Endodermal cell (in vitro differentiated cells): ENCODE data around the gene C20orf144. TPM values are rescaled to one million over a fixed set of nuclear protein-coding genes. Genes with fewer than 3 reads are reported as not detected.

Source experiments
- DNase-seq: peaks from one replicate; pipeline ENCODE4 v3.0.0-alpha.2; 2017
- H3K27ac ChIP-seq: 2 replicates; pipeline ENCODE4 v1.5.1; 2013; ENCODE audit warnings: mild to moderate bottlenecking, low read depth, low read length, moderate library complexity
- H3K27me3 ChIP-seq: 2 replicates; pipeline ENCODE4 v1.6.1; 2013; ENCODE audit warnings: mild to moderate bottlenecking, low read length, moderate library complexity; ENCODE audit not compliant: insufficient read depth, control insufficient read depth, poor library complexity, severe bottlenecking
- H3K36me3 ChIP-seq: 2 replicates; pipeline ENCODE4 v1.7.0; 2013; ENCODE audit warnings: mild to moderate bottlenecking, low read length, moderate library complexity; ENCODE audit not compliant: control insufficient read depth, insufficient read depth
- H3K4me1 ChIP-seq: one replicate; pipeline ENCODE4 v1.7.0; 2013; ENCODE audit warnings: low read length; ENCODE audit not compliant: control insufficient read depth, insufficient read depth
- H3K4me3 ChIP-seq: 2 replicates; pipeline ENCODE4 v1.5.1; 2013; ENCODE audit warnings: mild to moderate bottlenecking, low read length, moderate library complexity
- H3K9ac ChIP-seq: 2 replicates; pipeline ENCODE4 v1.6.1; 2013; ENCODE audit warnings: mild to moderate bottlenecking, low read length, moderate library complexity; ENCODE audit not compliant: poor library complexity, severe bottlenecking; ENCODE audit errors: extremely low read depth
- H3K9me3 ChIP-seq: 2 replicates; pipeline ENCODE4 v1.6.1; 2013; ENCODE audit warnings: mild to moderate bottlenecking, low read length, moderate library complexity; ENCODE audit not compliant: control insufficient read depth
- H3K27ac Mint-ChIP-seq: 2 replicates; pipeline ENCODE4 v1.8.0; 2020; ENCODE audit warnings: mixed read lengths
- H3K27me3 Mint-ChIP-seq: 2 replicates; pipeline ENCODE4 v1.8.0; 2021; ENCODE audit warnings: mild to moderate bottlenecking, mixed read lengths; ENCODE audit not compliant: insufficient read depth
- H3K36me3 Mint-ChIP-seq: 2 replicates; pipeline ENCODE4 v1.8.0; 2020; ENCODE audit warnings: low read depth, mixed read lengths
- H3K4me1 Mint-ChIP-seq: 2 replicates; pipeline ENCODE4 v1.8.0; 2020; ENCODE audit warnings: mixed read lengths
- H3K4me3 Mint-ChIP-seq: 2 replicates; pipeline ENCODE4 v1.8.0; 2020; ENCODE audit warnings: mild to moderate bottlenecking, moderate library complexity, mixed read lengths
- H3K9me3 Mint-ChIP-seq: 2 replicates; pipeline ENCODE4 v1.8.0; 2020; ENCODE audit warnings: mild to moderate bottlenecking, mixed read lengths
- CTCF ChIP-seq: fragments of 200-600 bp; sonication (generic); conservative IDR thresholded peaks from 2 replicates; pipeline ENCODE4 v1.5.0; 2021; ENCODE audit warnings: antibody characterized with exemption, mild to moderate bottlenecking
- WGBS, 2 experiments: methylation state at CpG; one replicate each; pipeline versions ENCODE4 v1.1.5 to v1.1.7; 2013; ENCODE audit warnings: missing lambda C conversion rate in 2 of 2, mixed read lengths in 1 of 2; ENCODE audit not compliant: insufficient coverage in 1 of 2, insufficient read length in 1 of 2; 5-methylcytosine and 5-hydroxymethylcytosine counted together
- total RNA-seq, 2 donors: library from RNA; stranded (reverse); fragmentation: NEBNext Ultra II Directional in 1 of 2; extraction: Animal tissue kit (Norgen Biotek cat#: 25700) in 1 of 2; gene quantifications; 2 replicates in 1 of 2; 3 replicates in 1 of 2; pipeline ENCODE4 v1.2.1, GENCODE V29; 2021

Gene C20orf144
- total RNA-seq, 2 donors from 2014 or later, result 0.44 TPM; not detected in 1

DNA sequence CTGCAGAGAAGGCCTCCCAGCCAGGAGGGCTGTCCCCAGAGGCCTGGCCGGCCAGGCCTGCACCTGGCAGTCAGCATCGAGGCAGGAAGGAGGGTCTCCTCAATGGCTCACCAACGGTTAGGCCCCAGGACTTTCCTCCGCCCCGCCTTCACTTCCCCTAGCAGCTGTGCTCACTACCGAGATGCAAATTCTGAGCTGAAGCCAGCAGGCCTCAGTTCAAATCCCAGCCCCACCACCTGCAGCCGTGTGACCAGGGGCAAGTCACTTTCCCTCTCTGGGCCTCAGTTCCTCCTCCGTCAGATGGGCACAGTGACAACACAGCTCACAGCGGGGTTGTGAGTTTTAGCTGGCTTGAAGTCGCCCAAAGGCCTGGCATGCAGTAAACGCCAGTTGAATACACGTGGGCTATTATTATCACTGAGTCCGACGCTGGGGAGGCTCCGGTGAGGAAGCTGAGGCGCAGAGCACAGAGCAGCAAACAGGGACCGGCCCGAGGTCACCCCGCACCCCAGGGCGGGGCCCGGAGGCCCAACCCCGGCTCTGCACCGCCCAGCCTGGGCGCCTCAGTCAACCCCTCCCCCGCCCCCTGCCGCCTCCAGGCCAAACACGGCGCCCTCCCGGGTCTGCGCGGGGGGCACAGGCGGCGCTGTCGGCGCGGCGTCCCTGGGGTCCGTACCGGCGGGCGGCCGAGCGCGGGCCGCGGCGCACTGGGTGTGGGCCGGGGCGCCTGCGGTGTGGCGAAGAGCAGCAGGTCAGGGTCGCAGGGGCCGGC, 23.4 kb downstream of the C20orf144 start:
- Mint-ChIP-seq H3K9me3 (no peaks in the 10 kb centered on the region), H3K4me3 (peak overlapping the region; percentile 79), H3K27ac (peak overlapping the region; percentile 91), H3K4me1 (peaks cover 34% of the 10 kb centered on the region), H3K36me3 (no peaks in the 10 kb centered on the region), H3K27me3 (peaks cover 5% of the 10 kb centered on the region)
- DNase-seq, result peak; percentile 80
- H3K4me1 ChIP-seq, result peaks cover 10% of the 10 kb centered on the region
- WGBS, 2 experiments, result 2 to 5% methylated on average over 17 to 53 of the region's 53 CpGs
- peaks cover 3% of the 10 kb centered on the region for H3K36me3 ChIP-seq
- peak overlapping the region; percentile 57 for H3K9ac ChIP-seq
- H3K27ac ChIP-seq, result peak overlapping the region; percentile 79
- no peak for TF ChIP-seq CTCF
- H3K9me3 ChIP-seq, result no peaks in the 10 kb centered on the region
- no peaks in the 10 kb centered on the region for H3K27me3 ChIP-seq
- peak overlapping the region; percentile 88 for H3K4me3 ChIP-seq

DNA sequence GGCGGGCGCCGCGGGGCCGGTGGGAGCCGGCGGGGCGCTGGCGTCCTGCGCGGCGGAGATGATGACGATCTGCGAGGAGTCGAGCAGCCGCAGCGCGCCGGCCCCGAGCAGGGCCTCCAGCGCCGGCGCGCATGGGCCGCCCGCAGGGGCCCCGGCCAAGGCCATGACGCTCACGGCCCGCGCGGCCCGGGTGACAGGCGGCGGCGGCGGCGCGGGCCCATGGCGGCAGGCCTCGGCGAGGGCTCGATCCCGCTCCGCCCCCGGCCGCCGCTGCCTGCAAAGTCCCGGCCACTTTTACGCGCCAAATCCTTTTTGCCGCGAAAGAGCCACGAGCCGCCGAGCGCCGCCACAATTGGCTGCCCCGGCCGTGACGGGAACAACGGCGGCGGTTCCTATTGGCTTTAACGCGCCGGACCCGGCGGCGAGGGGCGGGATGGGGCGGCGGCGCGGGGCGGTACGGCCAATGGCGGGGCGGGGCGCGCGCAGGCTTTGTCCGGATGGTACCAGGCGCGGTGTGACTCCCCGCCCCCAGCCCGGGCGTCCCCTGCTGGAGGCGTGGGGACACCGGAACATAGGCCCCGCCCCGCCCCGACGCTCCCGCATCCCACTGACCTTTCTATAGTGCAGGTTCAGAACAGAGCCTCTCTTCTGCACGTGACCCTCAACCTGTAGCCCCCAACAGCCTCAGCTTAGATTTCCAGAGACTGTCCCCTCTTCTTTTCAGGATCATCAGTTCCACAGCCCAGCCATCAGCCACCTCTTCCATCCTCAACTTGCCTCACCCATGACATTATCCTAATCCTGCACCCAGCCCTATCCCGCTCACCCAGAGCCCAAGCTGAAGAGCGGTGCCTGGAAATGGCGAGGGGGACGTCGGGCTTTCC, 24.2 kb downstream of the C20orf144 start, which contains the start of gene E2F1:
Gene E2F1, minus strand, starts transcription at position 286 of the 884 bp plus-strand sequence. Its CDS starts 121 bp downstream, at position 165.
- peak within 1 kb of the TSS; percentile 57 for H3K9ac ChIP-seq
- Mint-ChIP-seq H3K27ac (peak within 1 kb of the TSS; percentile 91), H3K36me3 (no peaks in the 10 kb centered on the region), H3K9me3 (no peaks in the 10 kb centered on the region), H3K4me1 (peaks cover 34% of the 10 kb centered on the region), H3K4me3 (peak within 1 kb of the TSS; percentile 79), H3K27me3 (peaks cover 5% of the 10 kb centered on the region)
- peak within 1 kb of the TSS; percentile 79 for H3K27ac ChIP-seq
- H3K4me3 ChIP-seq, result peak within 1 kb of the TSS; percentile 88
- TF ChIP-seq CTCF, result peak; percentile 60
- DNase-seq, result peak; percentile 99
- H3K4me1 ChIP-seq, result peaks cover 10% of the 10 kb centered on the region
- no peaks in the 10 kb centered on the region for H3K9me3 ChIP-seq
- no peaks in the 10 kb centered on the region for H3K27me3 ChIP-seq
- 3 to 6% methylated on average over 24 to 101 of the region's 101 CpGs for WGBS, 2 experiments
- H3K36me3 ChIP-seq, result no peaks in the 10 kb centered on the region

DNA sequence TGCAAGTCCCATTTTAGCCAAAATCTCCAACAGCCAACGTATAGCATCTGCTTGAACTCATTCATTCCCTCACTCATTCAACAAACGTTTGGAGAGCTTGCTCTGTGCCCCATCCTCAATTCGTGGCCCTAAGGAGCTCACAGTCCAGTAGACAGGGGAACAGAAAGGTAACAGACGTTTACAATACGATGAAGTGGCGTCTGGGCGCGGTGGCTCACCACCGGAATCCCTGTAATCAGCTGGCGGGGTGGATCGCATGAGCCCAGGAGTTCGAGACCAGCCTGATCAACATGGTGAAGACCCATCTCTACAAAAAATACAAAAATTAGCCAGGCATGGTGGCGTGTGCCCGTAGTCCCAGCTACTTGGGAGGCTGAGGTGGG, 24.8 kb downstream of the C20orf144 start:
- H3K4me3 ChIP-seq, result peak overlapping the region; percentile 66
- Mint-ChIP-seq H3K27ac (peak overlapping the region; percentile 27), H3K4me1 (peaks cover 34% of the 10 kb centered on the region), H3K36me3 (no peaks in the 10 kb centered on the region), H3K27me3 (peaks cover 6% of the 10 kb centered on the region), H3K9me3 (no peaks in the 10 kb centered on the region), H3K4me3 (peak overlapping the region; percentile 79)
- DNase-seq, result no peak
- H3K9ac ChIP-seq, result no peak overlapping the region
- H3K4me1 ChIP-seq, result peaks cover 10% of the 10 kb centered on the region
- H3K36me3 ChIP-seq, result no peaks in the 10 kb centered on the region
- WGBS, 2 experiments, result 87 to 89% methylated on average over 10 to 14 of the region's 14 CpGs
- TF ChIP-seq CTCF, result no peak
- no peaks in the 10 kb centered on the region for H3K27me3 ChIP-seq
- H3K9me3 ChIP-seq, result no peaks in the 10 kb centered on the region
- H3K27ac ChIP-seq, result no peak overlapping the region
